Measurements from ENCODE around the gene TSPAN15.
"Not testable (repeated sequence)": the region's sequence is repeated elsewhere in the genome, so short reads cannot be mapped to it uniquely, and the experiment has no call there.

Gene TSPAN15

GRCh38 chr10:69449841-69450240 is 1.4 kb upstream of the TSPAN15 start:
- peak; percentile 32 for DNase-seq

- not testable (repeated sequence) for DNase-seq
Observed at GRCh38 chr10:69450395-69450794, 870 bp upstream of the TSPAN15 start.

- DNase-seq, result no peak
Observed at GRCh38 chr10:69451784-69452251, 553 bp downstream of the TSPAN15 start.

- no peak for DNase-seq
Observed at GRCh38 chr10:69452676-69453415, 1.6 kb downstream of the TSPAN15 start.

GRCh38 chr10:69453795-69454194 is 2.5 kb downstream of the TSPAN15 start:
- no peak for DNase-seq

- DNase-seq, result no peak
Observed at GRCh38 chr10:69455006-69455763, 3.9 kb downstream of the TSPAN15 start.

GRCh38 chr10:69456880-69457693 is 5.8 kb downstream of the TSPAN15 start:
- no peak for DNase-seq

GRCh38 chr10:69457771-69458237 is 6.5 kb downstream of the TSPAN15 start:
- no peak for DNase-seq

GRCh38 chr10:69458430-69459100 is 7.3 kb downstream of the TSPAN15 start:
- DNase-seq, result no peak

GRCh38 chr10:69459101-69459790 is 8.0 kb downstream of the TSPAN15 start:
- DNase-seq, result no peak

- no peak for DNase-seq
Observed at GRCh38 chr10:69459893-69460575, 8.8 kb downstream of the TSPAN15 start.

- DNase-seq, result no peak
Observed at GRCh38 chr10:69460576-69461242, 9.4 kb downstream of the TSPAN15 start.

GRCh38 chr10:69461243-69462025 is 10.2 kb downstream of the TSPAN15 start:
- no peak for DNase-seq

- no peak for DNase-seq
Observed at GRCh38 chr10:69463886-69464285, 12.6 kb downstream of the TSPAN15 start.

- DNase-seq, result no peak
Observed at GRCh38 chr10:69464401-69464800, 13.1 kb downstream of the TSPAN15 start.

- no peak for DNase-seq
Observed at GRCh38 chr10:69464801-69465401, 13.6 kb downstream of the TSPAN15 start.

- no peak for DNase-seq
Observed at GRCh38 chr10:69465457-69466157, 14.3 kb downstream of the TSPAN15 start.

GRCh38 chr10:69466158-69466490 is 14.9 kb downstream of the TSPAN15 start:
- no peak for DNase-seq

GRCh38 chr10:69466689-69467088 is 15.4 kb downstream of the TSPAN15 start:
- DNase-seq, result no peak
